HG02981 (cell line): ENCODE results near the gene FEZ2.

Experiments used
- ATAC-seq: cut with Tn5 transposase; IDR thresholded peaks from one replicate; pipeline ENCODE4 v1.9.1; 2021; ENCODE audit warnings: mild to moderate bottlenecking, moderate library complexity; ENCODE audit not compliant: unreplicated experiment

FEZ2 gene

DNA sequence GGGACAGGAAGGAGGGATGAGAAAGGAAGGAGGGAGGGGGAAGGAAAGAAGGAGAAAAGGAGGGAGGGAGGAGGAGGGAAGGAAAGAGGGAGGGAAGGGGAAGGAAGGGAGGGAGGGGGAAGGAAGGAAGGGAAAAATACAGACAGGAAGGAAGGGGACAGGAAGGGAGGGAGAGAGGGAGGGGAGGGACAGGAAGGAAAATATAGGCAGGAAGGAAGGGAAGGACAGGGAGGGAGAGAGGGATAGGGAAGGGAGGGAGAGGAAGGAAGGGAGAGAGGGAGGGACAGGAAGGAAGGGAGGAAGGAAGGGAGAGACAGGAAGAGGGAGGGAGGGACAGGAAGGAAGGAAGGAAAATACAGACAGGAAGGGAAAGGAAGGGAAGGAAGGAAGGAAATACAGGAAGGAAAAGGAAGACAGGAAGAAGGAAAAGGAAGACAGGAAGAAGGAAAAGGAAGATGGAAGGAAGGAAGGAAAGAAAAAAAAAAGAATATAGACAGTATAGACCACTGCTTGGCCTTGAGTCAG is 63.6 kb downstream of the FEZ2 start:
- ATAC-seq: no peak

DNA sequence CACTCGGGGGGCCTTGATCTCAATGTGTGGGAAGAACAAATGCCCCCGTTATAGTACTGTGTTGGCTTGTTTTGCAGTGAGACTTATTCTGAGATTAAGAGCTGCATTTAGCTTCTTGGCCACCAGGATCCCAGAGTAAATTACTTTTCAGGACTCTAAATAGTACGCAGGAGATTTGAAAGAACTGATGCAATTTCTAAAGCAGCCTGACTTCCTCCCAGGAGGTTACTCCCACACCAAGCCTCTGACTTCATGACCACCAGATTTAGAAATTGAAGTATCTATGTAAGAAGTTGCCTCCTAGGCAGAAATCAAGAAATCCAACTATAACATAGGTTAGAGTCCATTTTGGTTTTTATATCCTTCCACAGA is 67.0 kb downstream of the FEZ2 start:
- ATAC-seq: no peak

DNA sequence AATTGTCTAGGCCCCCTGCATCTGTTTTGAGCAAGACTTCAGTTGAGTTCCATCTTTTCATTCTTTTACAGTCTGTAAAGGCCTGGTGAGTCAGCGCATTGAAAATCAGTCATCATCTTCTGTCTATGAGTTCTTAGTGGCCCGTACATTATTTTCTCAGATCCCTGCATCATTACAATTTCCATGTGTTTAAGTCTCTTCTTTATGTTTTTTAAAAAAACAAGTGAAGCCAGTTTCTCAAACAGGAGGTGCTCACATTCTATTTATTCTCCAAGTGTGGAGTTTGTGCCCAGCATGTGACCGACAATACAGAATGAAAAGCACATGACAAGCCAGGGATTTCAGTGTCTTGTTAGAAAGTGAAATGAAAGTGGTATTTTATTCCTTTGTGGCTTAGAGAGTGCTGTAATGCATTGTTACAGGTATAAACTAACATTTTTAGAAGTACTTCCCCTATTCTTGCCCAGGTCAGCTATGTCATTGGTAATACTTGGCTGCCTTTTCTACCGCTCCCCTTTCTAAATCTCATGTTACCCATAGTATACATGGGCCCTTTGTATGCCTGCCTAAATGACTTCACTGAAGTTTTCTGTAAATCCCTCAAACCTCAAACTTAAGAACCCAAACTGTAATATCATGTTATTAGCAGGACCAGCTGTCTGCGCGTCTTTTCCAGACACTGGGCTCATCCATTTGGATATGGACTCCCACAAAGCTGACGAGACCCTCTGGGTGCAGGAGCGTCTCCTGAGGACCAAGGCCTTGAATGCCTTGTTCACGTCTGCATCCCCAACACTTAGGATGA is 67.6 kb downstream of the FEZ2 start:
- peak; percentile 68 for ATAC-seq

DNA sequence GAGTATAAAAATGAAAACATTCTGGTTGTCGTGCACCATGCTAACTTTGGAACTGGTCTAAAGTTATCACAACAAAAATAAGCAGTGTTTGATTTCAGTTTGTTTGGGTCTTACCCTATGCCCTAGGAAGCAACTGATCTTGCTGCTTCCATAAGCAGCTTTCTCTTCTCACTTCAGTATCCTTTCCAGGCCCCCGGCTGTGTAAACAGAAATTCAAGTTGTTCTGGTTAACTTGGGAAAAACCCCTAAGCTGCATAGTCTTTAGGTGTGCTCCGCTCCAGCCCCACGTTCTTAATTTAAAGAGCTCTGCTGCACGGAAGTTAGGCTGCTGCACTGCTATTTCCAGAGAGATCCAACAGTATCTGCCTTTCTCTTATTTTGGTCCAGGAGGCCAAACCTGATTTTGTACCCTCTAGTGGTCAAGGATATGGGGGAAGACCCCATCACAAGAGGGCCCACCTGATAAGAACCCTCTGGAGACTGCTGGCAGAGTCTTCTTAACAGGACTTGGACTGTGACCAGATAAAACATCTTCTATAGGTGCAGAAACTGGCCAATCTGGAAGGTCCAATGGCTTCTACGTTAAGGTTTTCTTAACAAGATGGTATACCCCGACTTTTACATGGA is 69.1 kb downstream of the FEZ2 start:
- no peak for ATAC-seq

DNA sequence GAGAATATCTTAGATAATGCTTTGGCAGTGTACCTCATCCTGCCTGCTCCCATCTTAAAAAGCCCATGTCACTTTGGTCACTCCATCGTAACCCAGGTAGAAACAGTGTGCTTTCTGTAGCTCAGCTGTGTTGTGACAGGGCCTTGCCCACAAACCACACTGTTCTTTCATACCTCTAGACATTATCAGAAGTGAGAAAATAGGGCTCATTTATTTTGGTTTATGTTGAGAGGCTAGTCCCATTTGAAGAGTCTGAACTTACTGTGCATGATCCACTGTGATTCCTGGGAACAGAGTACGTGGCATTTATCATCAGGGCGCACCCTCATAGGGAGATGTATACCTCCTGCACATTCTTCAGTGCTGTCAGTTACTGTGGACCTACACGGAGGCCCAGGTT is 69.7 kb downstream of the FEZ2 start:
- peak; percentile 74 for ATAC-seq

DNA sequence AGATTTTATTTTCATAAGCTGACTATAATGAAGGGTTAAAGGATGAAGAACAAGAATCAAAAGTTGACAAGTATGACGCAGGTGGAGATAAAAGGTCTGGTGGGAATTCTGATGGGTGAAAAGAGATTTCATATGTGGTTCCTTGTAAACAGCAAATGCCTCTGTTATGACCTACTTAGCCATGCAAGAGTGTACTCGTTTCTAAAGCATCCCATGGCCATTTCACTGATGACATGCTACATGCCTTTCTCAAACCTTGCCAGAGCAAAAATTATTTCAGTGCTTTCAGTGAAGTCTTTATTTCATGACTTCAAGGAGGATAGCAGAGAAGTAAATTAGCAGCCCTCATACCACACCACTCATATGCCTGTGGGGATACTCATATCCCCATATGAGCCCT is 71.7 kb downstream of the FEZ2 start:
- no peak for ATAC-seq

DNA sequence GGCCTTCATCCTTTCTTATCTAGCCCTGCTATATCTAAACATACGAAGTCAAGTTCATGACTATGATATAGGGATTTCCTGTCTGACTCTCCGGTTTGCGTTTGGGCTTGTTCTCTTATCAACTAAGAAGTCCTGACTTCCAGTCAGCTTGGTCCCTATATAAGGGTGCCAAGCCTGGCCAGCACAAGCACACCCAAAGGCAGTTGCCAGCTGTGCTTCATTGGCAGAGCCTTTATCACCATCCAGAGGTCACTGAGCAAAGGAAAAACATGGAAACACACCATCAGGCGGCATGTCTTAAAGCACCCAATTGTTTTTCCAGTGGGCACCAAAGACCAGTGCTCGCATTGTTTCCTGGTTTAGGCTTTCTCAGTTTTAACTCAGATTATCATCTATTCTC is 72.7 kb downstream of the FEZ2 start:
- no peak for ATAC-seq

DNA sequence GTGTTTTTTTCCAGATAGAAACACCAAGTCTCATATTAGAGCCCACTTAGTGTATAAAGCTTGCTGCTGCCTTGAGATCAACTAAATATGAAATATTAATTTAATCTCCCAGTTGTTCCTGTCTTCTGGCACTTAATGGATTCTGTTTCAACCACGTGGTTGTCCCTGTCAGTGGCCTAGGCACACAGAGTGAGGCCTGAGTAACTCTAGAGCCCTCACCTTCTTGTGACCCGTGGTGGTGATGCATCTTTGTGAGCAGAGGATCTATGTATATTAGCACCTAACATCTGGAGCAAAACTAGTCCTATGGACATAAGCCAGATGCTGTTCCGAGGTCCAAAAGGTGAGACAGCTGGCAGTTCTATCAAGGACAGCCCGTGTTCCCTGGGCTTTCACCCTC is 74.8 kb downstream of the FEZ2 start:
- ATAC-seq: no peak

DNA sequence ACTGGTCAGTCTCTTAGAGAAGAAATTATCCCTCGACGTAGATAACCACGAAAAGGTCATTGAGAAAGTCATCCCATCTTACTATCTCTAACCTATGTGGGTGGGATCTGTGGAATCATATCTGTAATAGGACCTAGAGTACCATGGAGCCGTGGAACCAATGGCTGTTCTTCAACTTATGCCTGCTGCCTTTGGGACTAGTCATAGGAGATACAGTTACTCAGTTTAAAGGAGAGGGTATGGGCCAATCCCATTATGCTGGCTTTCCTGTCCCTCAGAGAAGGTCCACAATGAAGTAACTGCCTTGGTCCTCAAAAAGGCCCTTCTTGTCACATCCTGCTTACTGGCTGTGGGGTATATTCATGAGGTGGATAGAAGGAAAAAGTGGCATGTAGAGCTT is 77.5 kb downstream of the FEZ2 start:
- ATAC-seq: no peak

DNA sequence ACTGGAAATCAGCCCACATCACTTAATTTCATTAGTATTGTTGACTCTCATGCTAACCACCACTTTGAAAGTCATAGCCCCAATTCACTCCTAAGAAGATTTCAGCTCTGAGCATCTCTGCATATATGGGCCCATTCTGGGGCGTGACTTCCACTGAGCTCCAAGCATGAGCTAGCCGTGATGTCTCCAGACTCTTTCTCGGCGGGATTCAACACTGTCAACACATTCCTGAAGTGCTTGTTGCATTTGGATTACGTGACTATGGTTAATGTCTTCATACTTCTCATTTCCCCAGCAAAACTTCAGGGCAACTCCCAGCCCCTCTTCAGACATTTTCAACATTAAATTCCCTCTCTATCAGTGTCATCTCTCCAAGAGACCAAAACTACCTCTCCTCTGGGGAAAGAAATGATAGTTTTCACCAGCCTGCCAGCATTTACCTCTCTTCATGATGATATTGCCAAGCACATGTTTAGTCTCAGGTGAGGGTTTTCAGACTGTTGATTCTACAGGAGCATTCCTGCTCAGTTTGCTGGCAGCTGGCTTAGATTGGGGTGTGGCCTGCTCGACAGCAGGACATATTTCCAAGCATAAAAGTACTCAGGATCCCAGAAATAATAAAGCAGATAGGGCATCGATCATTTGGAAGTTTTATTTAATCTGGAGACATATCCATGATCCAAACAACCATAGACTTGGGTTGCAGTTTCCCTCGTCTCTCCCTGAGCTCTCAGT is 81.7 kb downstream of the FEZ2 start:
- no peak for ATAC-seq

DNA sequence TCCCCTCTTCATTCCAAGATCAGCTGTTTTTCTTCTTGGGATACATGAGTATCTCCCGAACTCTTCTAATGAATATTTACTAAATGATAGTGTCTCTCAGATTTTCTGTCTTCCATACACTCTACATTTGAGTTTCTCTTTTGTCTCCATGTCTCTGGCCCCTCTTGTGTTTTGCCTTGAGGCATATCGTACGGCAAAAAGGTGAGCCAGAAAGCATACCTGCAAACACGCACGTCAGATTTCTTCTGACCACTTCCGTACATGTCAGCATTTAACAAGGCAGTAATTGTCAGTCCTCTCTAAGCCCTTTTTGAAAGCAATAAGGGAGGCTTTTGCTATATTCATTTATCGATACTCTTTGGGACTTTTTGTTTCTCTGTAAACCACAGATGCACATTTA is 82.4 kb downstream of the FEZ2 start:
- ATAC-seq: no peak

DNA sequence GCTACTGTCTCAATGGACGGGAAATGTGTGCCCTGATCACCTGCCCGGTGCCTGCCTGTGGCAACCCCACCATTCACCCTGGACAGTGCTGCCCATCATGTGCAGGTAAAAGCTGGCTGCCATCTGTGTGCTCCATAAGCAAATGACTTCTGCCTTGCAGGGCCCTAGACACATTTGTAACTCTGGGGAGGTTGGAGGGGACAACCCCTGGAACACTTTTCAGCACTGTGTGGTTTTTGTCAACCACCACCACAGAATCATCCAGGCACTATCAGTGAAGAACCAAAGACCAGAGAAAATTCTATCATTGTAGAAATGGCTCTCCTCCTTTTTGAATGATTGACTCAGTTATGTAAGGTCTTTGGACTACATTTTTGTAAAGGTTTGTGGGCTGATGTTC is 84.3 kb downstream of the FEZ2 start:
- no peak for ATAC-seq

DNA sequence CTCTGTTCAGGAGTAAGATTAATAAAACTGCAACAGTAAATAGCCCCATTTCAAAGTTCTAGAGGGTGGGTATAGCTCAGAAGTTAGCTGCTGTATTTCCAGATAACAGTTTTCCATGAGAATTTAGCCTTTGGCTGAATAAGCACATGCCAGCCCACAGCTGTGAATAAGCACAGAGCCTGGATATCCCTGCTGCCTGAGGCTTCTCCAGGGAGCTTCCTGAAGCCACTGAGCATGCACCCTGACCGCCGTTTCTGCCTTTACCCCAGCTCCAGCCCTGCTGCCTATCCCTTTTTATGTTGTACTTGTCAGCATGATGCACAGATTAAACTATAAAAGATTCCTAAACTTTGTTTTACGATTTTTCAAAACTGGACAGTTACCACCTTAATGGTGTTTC is 85.3 kb downstream of the FEZ2 start:
- no peak for ATAC-seq

DNA sequence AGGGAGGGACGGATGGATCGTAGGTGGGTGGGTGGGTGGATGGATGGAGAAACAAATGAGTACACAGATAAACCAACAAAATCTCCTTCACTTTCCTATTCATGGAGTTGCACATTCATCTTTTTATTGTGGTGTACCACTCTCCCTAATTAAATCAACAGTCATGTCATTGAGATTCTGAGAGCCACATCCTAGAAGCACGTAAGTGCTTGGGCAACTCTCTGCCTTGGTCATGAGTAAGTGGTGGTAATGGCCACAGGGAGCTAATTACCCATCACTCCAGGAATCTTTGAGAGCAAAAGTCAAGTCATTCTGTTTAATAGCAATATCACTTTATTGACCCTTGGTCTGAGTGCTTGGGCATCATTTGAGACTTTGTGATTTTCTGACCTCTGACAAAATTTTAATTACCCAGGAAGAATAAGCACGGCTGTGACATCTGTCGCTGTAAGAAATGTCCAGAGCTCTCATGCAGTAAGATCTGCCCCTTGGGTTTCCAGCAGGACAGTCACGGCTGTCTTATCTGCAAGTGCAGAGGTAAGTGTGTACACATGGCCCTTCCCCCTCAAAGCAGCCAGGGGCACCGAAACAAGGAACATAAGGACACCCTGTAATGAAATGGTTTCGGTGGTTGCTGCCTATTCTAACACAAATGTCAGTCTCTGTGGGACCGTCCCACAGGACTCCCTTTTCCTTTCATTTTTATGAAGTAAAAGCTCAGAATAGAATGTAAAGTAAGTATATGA is 85.9 kb downstream of the FEZ2 start:
- no peak for ATAC-seq

DNA sequence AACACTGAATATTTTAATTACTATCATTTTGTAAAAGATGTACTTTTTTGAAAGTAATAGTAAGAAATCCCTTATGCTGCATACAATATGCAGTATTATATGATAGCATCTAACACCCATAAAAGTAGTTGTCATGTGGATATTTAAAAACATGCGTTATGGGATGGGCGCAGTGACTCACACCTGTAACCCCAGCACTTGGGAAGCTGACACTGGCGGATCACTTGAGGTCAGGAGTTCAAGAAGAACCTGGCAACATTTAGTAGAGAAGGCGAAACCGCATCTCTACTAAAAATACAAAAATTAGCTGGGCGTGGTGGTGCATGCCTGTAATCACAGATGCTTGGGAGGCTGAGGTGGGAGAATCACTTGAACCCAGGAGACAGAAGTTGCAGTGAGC is 88.9 kb downstream of the FEZ2 start:
- no peak for ATAC-seq

DNA sequence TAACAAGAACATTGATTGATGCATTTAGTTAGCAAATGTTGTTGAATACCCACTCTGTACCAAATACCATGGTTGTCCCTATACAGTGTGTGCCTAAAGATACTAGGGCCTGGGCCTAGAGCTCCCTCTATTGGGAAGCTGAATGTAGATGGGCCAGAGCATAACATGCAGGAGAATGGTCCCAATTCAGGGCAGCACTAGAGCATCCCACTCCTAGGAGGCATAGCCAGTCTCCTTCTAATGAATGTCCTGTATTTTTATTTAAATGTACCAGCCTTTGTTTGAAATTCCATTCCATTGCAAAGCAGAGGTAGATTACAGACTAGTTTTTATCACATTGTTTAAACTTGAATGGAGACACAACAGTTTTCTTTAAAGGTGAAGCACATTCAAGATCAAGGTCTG is 90.6 kb downstream of the FEZ2 start:
- peak; percentile 99 for ATAC-seq
